ENCODE data around the gene PPP2R3B.

GRCh38 chrX:355329-356050, 31.2 kb downstream of the PPP2R3B start:
- TF ChIP-seq CTCF (IDR thresholded peaks at IDR 0.05; ENCODE audit: low read depth, low read length, poor library complexity, severe bottlenecking) (no peak), EZH2phosphoT487 (IDR thresholded peaks at IDR 0.05; ENCODE audit: borderline replicate concordance, low read length) (no peak)

Data from DOHH2 (cell line).